ENCODE measurements around the gene FOXG1.

DNA sequence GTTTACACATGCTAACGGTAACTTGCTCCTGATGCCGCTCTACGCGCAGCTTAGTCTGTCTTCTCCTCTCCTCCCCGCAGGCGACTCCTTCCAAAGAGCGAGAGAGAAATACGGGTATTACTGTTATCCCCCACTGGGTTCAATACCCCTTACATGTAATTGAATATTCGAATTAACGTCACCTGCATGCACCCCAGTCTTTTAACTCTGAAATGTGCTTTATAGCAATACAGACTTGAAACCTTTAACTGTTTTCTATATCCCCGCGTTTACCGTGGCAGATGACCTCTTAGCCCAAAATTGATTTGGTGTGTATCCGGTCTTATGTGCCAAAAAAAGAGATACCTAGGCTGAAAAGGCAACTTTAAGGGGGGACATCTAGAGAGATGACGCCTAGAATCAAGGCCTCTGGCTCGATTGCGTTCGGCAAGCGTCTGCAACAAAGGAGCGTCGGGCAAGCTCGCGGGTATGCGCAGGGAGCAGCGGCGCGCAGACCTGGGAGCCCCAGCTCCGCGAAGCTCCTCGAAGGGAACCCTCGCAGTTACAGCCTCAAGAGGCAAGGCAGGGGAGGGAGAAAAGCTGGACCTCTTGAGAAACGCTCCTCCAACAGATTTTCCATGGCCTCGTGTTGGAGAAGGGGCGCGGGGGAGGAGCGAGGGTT is 6.8 kb upstream of the FOXG1 start:
- TF ChIP-seq, protein P1, sequence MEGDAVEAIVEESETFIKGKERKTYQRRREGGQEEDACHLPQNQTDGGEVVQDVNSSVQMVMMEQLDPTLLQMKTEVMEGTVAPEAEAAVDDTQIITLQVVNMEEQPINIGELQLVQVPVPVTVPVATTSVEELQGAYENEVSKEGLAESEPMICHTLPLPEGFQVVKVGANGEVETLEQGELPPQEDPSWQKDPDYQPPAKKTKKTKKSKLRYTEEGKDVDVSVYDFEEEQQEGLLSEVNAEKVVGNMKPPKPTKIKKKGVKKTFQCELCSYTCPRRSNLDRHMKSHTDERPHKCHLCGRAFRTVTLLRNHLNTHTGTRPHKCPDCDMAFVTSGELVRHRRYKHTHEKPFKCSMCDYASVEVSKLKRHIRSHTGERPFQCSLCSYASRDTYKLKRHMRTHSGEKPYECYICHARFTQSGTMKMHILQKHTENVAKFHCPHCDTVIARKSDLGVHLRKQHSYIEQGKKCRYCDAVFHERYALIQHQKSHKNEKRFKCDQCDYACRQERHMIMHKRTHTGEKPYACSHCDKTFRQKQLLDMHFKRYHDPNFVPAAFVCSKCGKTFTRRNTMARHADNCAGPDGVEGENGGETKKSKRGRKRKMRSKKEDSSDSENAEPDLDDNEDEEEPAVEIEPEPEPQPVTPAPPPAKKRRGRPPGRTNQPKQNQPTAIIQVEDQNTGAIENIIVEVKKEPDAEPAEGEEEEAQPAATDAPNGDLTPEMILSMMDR (IDR thresholded peaks at IDR 0.05) = no peak
- TF ChIP-seq POLR2A (IDR thresholded peaks at IDR 0.05) = no peak
